Pancreas (tissue), 10 donors: Measurements from ENCODE around the gene RPL10A. TPM values are rescaled to one million over a fixed set of nuclear protein-coding genes. Genes with fewer than 3 reads are reported as not detected.

Experiments used
- ATAC-seq, 4 donors: fragments of 200-7000 bp; cut with Tn5 transposase; one replicate each; pipeline versions ENCODE4 v1.8.0 to v1.9.1; 2020; ENCODE audit warnings: mild to moderate bottlenecking in 4 of 4, moderate library complexity in 4 of 4
- DNase-seq, 6 donors: peaks; one replicate each; pipeline ENCODE4 v3.0.0-alpha.2; 2020
- FAIRE-seq: peaks from 2 replicates; lab custom pipeline; 2012; peaks lifted over from hg19 to GRCh38; lab: Jason Lieb, UNC
- H3K27ac ChIP-seq, 4 donors: fragments of 200-600 bp; sonication (generic); 1 replicate in 3 of 4; 2 replicates in 1 of 4; pipeline versions ENCODE4 v1.5.0 to v1.8.0; 2020
- H3K27me3 ChIP-seq, 4 donors: fragments of 200-600 bp; one replicate each; pipeline ENCODE4 v1.8.0; 2021
- H3K36me3 ChIP-seq, 3 donors: fragments of 200-600 bp; sonication (generic) in 1 of 3; one replicate each; pipeline versions ENCODE4 v1.5.0 to v1.8.0; 2020 to 2021
- H3K4me1 ChIP-seq, 3 donors: fragments of 200-600 bp; one replicate each; pipeline ENCODE4 v1.8.0; 2021
- H3K4me3 ChIP-seq, 4 donors: fragments of 200-600 bp; sonication (generic) in 2 of 4; one replicate each; pipeline versions ENCODE4 v1.5.0 to v1.8.0; 2020 to 2021
- H3K9me3 ChIP-seq, 4 donors: fragments of 200-600 bp; one replicate each; pipeline ENCODE4 v1.8.0; 2021
- CTCF ChIP-seq, 4 donors: fragments of 200-600 bp; sonication (generic) in 3 of 4; IDR thresholded peaks; one replicate each; pipeline versions ENCODE4 v1.5.0 to v1.8.0; 2021; ENCODE audit warnings: antibody characterized with exemption in 4 of 4
- WGBS, 2 donors: extraction: QIAGEN DNeasy Blood & Tissue Kit; methylation state at CpG; one replicate each; pipeline ENCODE4 v1.1.7; 2013; 5-methylcytosine and 5-hydroxymethylcytosine counted together
- intact Hi-C, 3 donors: fragments of 100-400 bp; cut with DNase I; formaldehyde crosslinking; loops; one replicate each; pipeline versions ENCODE4 v1.11.1 to v1.14.2; 2022
- polyA plus RNA-seq, 2 donors: library from polyadenylated mRNA; stranded (reverse); fragments of 200-250 nt; gene quantifications; one replicate each; pipeline ENCODE4 v1.2.3, GENCODE V29; 2013
- total RNA-seq, 6 donors: library from RNA; stranded (reverse); fragmentation: NEBNext Ultra II Directional in 4 of 6; extraction: Animal tissue kit (Norgen Biotek cat#: 25700) in 4 of 6; gene quantifications; one replicate each; pipeline versions ENCODE4 v1.2.1 to v1.2.4, GENCODE V29; 2021 to 2023
- donor health status: healthy with polysubstance abuse.
- donor health status: DM: no; HTN: no; CAD: no; lungs with moderate emphysema.
- donor health status: DM: no; HTN: no; CAD: no.
- donor health status: control.
- donor health status: control.
- donor health status: Bipolar disorder and iron deficiency.
- donor health status: DM: yes; HTN: yes; CAD: no.
- donor health status: DM: no; HTN: no; CAD: no.
- donor health status: DM: no; HTN: no; CAD: no.
- donor health status: DM: yes; HTN: yes; CAD: no.

The RPL10A gene
- total and polyA plus RNA-seq, 8 donors: 429 to 1,265 (median 898) TPM

- H3K27ac ChIP-seq: no peak overlapping the region
Measured at GRCh38 chr6:35477028-35477427, 8.8 kb downstream of the RPL10A start.

GRCh38 chr6:35477551-35478179 is 9.5 kb downstream of the RPL10A start:
- no peaks in the 10 kb centered on the region for H3K27me3 ChIP-seq
- intact Hi-C loops: no loop called here
- no peaks in the 10 kb centered on the region for H3K4me1 ChIP-seq
- no peak for TF ChIP-seq CTCF (IDR thresholded peaks at IDR 0.05)
- no peaks in the 10 kb centered on the region for H3K9me3 ChIP-seq
- no peak for DNase-seq
- 95 to 96% methylated on average over 5 of the region's 5 CpGs for WGBS, 2 donors
- no peak for FAIRE-seq
- ATAC-seq: no peak
- H3K36me3 ChIP-seq: no peaks in the 10 kb centered on the region
- no peak overlapping the region for H3K27ac ChIP-seq
- no peak overlapping the region for H3K4me3 ChIP-seq

More at GRCh38 chr6:35477028-35477427, 8.8 kb downstream of the RPL10A start:
- DNase-seq: no peak
- no peak for ATAC-seq
- Histone ChIP-seq H3K4me1 (no peaks in the 10 kb centered on the region), H3K27me3 (no peaks in the 10 kb centered on the region), H3K36me3 (peaks cover 0 to 1% (median 0%) of the 10 kb centered on the region in 3 donors), H3K4me3 (no peak overlapping the region), H3K9me3 (no peaks in the 10 kb centered on the region)
- FAIRE-seq: no peak
- 82 to 85% methylated on average over 8 of the region's 8 CpGs for WGBS, 2 donors
- intact Hi-C loops: no loop called here
- no peak for TF ChIP-seq CTCF (IDR thresholded peaks at IDR 0.05)

GRCh38 chr6:35478259-35478658 is 10.1 kb downstream of the RPL10A start:
- Histone ChIP-seq H3K27ac (no peak overlapping the region), H3K27me3 (no peaks in the 10 kb centered on the region), H3K36me3 (no peaks in the 10 kb centered on the region), H3K4me1 (no peaks in the 10 kb centered on the region), H3K4me3 (no peak overlapping the region), H3K9me3 (no peaks in the 10 kb centered on the region)
- DNase-seq: no peak
- intact Hi-C loops: no loop called here
- no peak for FAIRE-seq
- 92 to 95% methylated on average over 5 to 7 of the region's 7 CpGs for WGBS, 2 donors
- ATAC-seq: no peak
- TF ChIP-seq CTCF (IDR thresholded peaks at IDR 0.05): no peak

- DNase-seq (no peak), ATAC-seq (no peak), FAIRE-seq (no peak)
- Histone ChIP-seq H3K4me1 (no peaks in the 10 kb centered on the region), H3K27ac (no peak overlapping the region), H3K36me3 (no peaks in the 10 kb centered on the region), H3K27me3 (no peaks in the 10 kb centered on the region), H3K4me3 (no peak overlapping the region), H3K9me3 (no peaks in the 10 kb centered on the region)
- 93 to 97% methylated on average over 12 of the region's 12 CpGs for WGBS, 2 donors
- no peak for TF ChIP-seq CTCF (IDR thresholded peaks at IDR 0.05)
- intact Hi-C loops: no loop called here
Measured at GRCh38 chr6:35480176-35480575, 12.0 kb downstream of the RPL10A start.

GRCh38 chr6:35481226-35481625 is 13.0 kb downstream of the RPL10A start:
- intact Hi-C loops: no loop called here
- Histone ChIP-seq H3K4me3 (no peak overlapping the region), H3K4me1 (no peaks in the 10 kb centered on the region), H3K36me3 (no peaks in the 10 kb centered on the region), H3K27ac (no peak overlapping the region), H3K27me3 (no peaks in the 10 kb centered on the region), H3K9me3 (no peaks in the 10 kb centered on the region)
- no peak for TF ChIP-seq CTCF (IDR thresholded peaks at IDR 0.05)
- no peak for ATAC-seq
- FAIRE-seq: no peak
- 88 to 90% methylated on average over 8 of the region's 8 CpGs for WGBS, 2 donors
- DNase-seq: no peak
